ENCODE results near the gene SOX18.

The SOX18 gene

GRCh38 chr20:64037199-64037497 lies 12.3 kb downstream of the SOX18 start:
- DNase-seq, result no peak

DNA sequence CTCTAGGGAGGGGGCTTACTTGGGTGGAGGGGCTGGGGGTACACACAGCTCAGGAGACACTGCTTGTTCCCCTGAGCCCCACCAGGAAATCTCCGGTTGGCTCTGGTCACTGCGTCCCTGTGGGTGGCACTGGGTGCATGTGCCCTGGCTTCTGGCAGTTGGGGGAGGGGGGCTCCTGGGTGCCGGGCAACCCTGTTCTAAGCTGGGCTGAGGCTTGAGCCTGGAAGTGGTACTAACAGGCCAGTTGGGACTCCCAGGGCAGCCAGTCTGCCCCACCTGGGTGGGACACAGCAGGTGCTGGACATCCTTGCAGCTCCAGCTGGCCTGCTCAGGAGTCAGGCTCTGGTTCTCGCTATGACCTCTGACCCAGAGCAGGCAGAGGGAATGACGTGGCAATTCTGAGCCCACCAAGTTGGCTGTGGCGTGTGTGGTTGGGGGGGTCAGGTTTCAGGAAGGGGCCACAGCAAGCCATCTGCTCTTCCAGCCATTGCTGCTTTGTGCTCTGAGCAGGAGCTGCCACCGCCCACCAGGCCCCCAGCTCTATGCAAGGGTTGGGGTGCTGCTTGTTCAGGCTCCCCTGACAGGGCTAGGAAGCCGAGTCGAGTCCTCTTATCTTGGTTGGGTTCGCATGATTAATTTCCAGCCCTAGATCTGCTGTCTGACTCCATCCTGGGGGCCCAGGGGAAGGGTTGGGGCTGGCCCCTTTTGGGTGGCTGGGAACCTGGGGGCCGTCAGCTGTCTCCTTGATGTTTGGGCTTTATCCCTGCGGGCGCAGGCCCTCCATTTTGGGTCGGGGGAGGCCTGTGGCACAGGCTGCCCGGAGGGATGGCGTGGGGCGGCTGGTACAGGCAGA lies 12.9 kb downstream of the SOX18 start:
- no peak for DNase-seq

DNA sequence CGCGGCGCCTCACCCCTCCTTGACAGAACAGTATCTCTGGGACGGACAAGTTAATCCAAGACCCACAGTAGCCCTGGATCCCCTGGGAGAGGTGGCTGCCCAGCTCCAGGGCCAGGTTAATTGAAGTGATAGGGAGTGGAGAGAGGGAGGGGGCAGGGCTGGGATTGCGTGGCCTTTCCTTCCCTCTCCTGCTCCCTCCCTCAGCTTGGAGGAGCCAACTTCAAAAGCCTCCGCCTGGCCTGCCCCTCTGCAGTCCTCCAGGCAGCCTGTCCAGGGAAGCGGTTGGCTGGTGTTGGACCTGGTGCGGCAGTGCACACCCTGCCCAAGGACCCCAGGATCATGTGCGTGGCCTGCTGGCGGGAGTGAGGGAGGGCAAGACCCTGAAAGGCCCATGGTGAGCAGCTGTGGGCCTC lies 13.5 kb downstream of the SOX18 start, which contains the start of gene C20orf204:
Gene C20orf204 (plus strand): TSS at position 250 of the 413 bp plus-strand sequence. CDS start 142 bp downstream, at position 392.
- DNase-seq, result no peak

- DNase-seq, result no peak
Measured at GRCh38 chr20:64035066-64035932, 14.1 kb downstream of the SOX18 start.

GRCh38 chr20:64033981-64034493 lies 15.4 kb downstream of the SOX18 start:
- no peak for DNase-seq

DNA sequence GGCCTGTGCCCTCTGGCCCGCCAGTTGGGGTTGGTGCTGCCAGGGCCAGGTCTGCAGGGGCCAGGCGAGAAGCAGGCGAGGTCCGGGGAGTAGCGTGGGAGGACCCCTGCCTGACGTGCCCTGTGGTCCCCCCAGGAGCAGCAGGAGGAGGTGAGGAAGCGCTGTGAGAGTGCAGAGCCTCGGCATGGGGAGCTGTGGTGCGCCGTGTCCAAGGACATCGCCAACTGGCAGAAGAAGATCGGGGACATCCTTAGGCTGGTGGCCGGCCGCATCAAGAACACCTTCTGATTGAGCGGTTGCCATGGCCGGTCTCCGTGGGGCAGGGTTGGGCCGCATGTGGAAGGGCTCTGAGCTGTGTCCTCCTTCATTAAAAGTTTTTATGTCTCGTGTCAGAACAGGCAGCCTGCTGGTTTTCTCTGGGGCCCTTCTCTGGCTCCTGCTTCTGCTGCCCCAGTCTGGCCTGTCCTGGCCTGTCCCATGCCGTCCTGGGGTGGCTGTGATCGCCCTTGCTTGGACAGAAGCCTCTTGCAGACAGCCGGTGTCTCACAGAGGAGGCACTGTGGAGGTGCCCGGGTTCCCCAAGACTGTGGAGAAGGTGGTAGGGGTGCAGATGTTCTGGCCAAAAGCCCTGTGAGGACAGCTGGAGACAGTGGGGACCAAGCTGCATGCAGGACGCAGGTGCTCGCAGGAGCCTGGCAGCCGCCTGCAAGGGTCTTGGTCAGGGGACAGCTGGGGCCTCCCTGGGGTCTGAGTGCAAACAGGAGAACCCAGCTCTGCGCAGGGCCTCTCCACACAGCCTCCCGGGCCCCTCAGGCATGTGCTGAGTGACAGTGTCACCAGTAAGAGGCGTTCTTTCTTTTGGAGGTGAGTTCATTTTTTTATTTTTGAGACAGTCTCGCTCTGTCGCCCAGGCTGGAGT lies 16.5 kb downstream of the SOX18 start:
- DNase-seq, result no peak

DNA sequence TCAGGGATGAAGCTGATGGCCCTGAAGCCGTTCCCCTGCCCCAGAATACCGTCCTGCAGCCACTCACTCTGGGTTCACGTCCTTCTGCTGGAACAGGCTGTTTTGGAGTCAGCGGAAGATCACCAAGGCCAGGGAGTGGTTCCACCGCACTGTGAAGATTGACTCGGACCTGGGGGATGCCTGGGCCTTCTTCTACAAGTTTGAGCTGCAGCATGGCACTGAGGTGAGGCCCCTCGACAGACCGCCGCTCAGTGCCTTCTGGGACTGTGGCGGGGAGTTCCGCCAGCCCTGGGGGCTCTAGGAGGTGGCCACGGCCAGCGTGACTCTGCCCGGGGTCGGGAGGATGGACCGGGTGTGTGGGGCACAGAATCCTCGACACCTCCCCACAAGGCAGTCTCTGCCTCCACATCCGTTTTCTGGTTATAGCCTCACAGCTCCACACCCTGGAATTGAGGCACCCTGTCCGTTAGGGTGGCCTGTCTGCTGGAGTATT lies 17.6 kb downstream of the SOX18 start:
- DNase-seq, result no peak

DNA sequence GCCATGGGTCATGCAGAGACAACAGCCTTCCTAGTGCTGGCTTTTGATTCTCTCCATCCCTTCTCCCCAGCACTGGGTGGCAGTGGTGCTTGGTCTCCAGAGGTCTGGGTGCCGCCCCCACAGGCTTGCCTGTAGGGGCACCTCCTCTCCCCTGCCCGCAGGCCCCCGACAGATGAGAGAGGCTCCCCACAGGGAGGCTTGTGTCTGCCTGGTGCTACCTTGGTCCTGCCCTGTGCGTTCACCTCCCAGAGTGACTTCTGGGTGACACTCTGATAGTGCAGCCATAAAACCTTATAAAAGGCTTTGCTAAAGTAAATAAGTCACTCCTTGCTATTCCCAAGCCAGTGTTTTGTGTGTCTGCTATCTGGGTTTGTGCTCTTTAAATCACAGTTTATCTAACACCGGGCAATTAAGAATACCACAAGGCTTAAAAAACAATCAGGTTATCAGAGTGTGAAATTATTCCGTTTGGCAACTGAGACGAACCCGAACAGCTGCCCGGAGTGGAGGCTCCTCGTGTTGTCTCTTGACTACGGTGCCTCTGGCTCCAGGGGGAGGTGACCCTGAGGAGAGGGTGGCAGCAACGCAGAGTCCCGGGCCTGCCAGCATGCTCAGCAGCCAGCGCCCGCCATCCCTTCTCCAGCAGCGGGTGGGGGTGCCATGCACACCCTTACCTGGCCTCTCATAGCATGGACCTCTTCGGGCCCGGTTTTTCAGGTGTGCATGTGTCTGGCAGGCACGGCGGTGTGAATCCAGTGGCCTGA lies 18.9 kb downstream of the SOX18 start:
- DNase-seq, result no peak

DNA sequence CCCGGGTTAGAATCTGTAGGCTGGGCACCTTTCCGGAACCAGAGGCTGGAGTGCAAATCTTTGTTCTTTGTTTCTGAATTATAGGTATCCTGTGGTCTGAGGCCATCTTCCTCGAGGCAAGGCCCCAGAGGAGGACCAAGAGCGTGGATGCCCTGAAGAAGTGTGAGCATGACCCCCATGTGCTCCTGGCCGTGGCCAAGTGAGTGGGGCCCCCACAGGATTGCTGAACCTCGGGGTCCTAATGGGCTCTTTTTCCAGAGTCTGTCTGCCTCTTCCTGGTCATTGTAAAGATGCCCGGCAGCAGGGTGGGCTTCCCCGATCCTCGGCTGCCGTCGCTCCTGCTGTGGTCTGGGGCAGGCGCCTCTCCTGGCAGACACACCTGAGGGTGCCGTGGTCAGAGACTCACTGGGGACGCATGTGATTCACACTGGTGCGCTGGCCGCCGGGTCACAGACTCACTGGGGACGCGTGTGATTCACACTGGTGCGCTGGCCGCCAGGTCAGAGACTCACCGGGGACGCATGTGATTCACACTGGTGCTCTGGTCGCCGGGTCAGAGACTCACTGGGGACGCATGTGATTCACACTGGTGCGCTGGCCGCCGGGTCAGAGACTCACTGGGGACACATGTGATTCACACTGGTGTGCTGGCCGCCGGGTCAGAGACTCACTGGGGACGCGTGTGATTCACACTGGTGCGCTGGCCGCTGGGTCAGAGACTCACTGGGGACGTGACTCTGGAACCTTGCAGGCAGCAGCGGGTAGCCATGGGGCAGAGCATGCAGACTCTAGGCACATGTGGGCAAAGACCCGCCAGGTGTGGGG lies 19.9 kb downstream of the SOX18 start:
- no peak for DNase-seq

GRCh38 chr20:64027981-64028685 lies 21.3 kb downstream of the SOX18 start:
- no peak for DNase-seq

GRCh38 chr20:64025826-64026412 lies 23.5 kb downstream of the SOX18 start:
- no peak for DNase-seq

GRCh38 chr20:64025101-64025825 lies 24.2 kb downstream of the SOX18 start:
- DNase-seq, result no peak

DNA sequence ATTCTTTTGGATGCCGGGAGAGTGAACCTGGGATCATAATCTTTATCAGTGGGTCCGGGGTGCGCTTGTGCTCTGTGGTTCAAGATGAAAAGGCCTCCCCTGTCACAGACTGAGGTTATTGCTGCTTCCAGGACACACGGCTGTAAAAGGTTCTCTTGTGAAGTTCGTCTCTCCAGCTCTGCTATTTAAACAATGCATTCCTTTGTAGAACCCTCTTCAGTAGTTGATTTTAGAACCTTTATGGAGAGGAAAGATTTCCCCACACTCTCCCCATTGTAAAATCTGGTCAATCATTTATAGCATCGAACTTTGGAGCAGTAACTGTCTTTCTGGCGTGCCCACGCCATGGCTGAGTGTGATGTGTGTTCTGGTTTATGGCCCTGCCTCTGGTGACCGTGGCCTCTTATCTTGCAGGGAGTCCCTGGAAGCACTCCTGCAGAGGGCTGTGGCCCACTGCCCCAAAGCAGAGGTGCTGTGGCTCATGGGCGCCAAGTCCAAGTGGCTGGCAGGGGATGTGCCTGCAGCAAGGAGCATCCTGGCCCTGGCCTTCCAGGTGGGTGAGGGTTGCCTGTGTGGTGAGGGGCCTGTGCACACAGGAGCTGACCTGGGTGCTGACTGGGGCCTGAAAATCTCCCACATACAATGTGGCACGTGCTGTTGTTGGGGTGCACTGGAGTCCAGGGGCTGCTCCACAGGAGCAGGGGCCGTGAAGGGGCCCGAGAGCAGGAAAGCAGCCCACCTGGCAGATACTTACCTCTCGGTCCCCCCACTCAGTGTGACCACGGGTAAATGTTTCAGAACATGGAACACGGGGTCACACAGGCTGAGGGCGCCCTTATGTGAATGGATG lies 25.1 kb downstream of the SOX18 start:
- no peak for DNase-seq

- DNase-seq, result no peak
Measured at GRCh38 chr20:64023361-64024140, 25.9 kb downstream of the SOX18 start.

DNA sequence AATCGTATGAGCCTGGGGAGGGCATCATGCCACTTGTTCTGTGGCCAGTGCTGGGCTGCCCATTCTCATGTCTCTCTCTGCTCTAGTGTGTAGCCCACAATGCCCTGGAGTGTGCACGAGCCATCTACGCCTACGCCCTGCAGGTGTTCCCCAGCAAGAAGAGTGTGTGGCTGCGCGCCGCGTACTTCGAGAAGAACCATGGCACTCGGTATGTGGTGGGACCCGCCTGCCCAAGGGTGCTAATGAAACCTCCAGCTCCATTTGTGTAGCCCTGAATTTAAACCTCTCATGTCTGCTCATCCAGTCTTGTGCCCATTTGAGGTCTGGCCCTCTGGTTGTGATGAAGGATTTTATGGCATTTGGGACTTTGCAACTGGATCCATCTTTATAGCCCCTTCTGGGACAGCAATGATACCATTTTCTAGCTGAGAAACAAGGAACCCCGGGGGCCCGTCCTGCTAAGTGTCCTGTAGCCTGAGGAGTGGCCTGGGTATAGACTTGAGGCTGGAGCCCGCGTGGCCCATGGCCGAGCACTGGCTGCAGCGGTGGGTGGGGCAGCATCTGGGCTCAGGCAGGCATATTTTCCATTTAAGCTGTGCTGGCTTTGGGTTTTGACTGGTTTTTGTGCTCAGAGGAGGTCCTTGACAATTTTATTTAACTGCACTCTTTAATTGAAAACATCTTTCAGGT lies 26.6 kb downstream of the SOX18 start:
- DNase-seq, result no peak

Data from Kasumi-1 (cell line).